Stimulated activated CD4-positive, alpha-beta T cell treated with anti-CD3 and anti-CD28 coated beads, TNF-alpha, amount 100 ng/mL, for 1 hour (primary cell): Measurements from ENCODE around the gene ABI3BP.

Experiments used
- DNase-seq, 3 donors: peaks; one replicate each; pipeline ENCODE4 v3.0.0-alpha.2; 2020; ENCODE audit warnings: low read depth in 3 of 3, low spot score in 1 of 3

Gene ABI3BP

DNA sequence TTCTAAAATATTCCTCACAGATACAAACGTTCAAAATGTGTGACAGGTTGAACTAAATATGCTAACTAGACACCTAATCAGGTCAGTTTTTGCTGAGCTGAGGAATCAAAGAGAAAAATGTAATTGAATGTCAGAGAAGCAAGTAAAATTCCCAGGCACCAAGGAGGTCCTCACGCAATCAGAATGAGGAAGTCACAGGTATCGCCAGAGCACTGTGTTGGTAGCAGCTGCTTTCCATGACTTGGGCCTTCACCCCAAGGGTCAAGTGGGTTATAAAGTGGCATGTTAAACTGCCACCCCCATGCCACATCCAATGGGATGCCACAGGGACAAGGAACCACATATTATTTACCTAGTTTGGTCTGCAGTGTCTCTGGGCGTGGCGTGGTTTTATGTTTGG is 158.9 kb downstream of the ABI3BP start:
- no peak for DNase-seq

DNA sequence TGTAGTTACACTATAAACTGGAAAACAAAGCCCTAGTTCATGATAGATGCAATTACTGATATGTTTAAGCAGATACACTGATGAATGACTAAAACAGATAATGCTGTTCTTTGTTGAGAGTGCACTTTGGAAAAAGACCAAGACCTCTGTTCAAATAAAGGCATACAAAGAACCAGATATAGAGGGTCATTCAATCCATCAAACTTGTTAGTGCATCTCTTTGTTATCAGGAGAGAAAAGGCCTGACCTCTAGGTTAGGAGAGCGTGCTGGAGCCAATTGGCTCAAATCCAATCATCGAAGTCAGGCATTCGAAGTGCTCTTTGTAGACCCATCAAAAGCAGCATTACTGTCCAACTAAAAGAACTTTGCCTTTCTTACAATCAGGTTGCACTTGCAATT is 159.7 kb downstream of the ABI3BP start:
- DNase-seq, result no peak

DNA sequence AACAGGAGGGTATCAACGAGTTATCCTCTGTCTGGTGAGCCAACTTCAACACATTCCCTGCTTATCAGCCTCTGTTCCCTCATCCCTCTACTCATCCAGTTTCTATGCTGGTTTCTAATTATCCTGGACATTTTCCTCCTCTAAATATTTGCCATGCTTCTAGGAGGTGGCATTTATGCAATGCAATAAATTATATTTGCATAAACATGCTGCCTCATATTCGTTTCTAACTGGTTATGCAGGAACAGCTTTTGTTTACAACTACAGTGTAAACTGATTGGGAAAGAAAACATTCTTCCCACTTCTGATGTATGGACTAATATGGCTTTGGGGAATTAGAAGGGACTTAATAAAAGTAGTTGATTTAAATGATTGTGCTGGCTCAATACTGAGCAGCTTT is 161.6 kb downstream of the ABI3BP start:
- DNase-seq, result no peak

DNA sequence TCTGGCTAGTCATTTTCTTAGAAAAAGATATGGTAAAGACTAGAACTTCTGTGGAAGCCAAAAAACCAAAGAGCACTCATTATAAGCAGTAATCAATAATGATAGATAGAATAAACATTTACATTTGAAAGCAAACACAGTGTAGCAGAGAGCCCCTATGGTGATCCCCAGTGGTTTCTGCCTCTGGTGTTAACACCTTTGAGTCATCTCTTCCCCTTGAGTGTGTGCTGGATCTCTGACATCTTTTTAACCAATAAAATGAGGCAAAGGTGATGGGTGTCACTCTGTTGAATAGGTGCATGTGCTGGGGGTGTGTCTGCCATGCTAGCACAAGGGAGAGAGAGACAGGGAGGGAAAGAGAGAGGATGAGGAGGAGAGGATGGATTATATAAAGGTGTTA is 162.3 kb downstream of the ABI3BP start:
- DNase-seq, result no peak

DNA sequence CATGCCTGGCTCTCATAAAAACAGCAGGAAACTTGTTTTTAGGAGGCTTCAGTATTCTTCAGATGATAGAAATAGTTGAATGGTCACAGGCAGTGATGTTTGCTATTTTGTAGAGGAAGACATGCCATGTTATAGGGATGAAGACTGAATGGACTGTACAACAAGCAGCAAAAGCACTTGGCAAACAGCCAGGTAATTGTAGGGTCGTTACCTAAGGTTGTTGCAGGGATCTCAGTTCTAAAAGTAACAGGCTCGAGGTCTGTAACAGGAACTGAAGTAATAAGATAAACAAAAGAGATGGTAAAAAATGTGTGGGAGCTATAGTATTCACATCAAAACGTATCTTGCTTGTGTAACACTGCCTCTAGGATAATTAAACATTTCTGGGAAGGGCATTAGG is 167.6 kb downstream of the ABI3BP start:
- DNase-seq, result no peak

DNA sequence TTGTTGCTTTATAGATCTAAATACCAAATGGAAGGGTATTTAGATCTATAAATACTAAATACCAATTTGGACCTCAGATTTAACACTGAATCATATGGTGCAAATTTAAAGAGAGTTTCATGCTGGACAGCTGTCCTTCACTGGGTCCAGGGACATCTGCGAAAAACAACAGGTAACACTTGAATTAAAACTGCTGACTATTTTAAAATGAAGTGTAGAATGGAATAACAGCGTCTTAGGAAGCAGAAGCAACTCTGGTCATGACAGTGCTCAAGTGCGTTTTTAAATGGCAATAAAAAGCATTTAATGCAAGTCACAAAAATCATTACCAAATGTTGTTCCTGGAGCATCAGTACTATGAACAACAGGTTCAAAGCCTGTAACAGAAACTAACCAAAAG is 177.6 kb downstream of the ABI3BP start:
- DNase-seq, result no peak

DNA sequence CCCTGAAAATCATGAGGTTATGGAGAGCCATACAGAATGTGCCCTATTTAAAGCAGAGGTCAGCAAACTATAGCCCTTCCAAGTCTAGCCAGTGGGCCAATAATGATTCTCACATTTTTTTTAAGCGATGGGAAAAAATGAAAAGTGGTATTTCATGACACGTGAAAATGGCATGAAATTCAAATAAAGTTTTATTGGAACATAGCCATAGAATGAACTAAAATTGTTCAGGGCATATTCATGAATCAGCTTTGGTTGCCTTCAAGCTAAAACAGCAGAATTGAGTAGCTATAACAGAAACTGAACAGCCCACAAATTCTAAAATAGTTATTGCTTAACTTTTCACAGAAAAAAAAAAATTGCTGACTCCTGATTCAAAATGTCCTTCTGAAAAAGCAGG is 179.4 kb downstream of the ABI3BP start:
- DNase-seq, result no peak

DNA sequence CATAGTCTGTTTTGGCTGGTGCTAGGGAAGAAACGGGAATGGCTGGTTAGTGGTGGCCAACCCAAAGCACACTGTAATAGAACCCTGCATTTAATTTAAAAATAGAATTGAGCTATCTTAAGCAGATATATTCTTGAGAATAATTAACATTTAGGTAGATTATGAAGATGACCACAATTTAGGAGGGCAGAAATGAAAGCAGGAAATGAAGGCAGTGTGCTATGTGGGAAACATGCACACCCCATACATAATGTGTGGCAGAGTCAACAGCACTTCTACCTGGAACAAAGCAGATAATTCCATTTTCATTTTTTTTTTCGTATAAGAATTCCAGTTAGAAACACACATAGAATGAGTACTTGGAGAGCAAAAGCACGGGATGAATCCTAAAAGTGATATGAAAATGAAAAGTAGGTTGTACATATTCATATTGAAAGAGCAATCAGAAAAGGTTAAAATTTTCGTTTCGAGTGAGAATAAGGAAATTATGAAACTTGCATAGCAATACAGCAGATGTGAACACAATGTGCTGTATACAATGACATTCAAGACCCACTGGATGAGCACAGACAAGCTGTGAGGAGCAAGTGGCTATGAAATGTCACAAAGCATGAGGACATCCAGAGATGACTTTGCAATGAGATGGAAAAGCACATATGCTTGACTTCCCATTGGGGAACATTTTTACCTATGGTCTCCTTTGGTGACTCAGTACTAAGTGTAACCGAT is 181.3 kb downstream of the ABI3BP start:
- DNase-seq, result no peak

DNA sequence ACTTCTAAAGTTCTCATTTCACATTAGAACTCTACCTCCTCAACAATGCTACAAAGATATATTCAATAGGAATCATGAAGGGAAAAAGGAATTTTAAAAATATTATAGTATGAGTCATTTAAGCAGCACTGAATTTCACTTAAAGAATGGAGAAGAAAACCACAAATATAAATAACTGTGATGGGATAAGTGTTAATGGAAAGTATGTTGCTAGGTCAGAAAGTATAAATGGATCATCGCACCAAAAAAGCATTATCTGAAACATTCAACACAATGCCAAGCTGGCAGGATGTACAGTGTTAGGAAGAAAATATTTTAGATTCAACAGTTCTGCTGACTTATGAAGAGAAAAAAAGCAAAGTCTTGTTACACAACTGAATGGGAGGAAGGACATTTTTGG is 182.6 kb downstream of the ABI3BP start:
- no peak for DNase-seq

DNA sequence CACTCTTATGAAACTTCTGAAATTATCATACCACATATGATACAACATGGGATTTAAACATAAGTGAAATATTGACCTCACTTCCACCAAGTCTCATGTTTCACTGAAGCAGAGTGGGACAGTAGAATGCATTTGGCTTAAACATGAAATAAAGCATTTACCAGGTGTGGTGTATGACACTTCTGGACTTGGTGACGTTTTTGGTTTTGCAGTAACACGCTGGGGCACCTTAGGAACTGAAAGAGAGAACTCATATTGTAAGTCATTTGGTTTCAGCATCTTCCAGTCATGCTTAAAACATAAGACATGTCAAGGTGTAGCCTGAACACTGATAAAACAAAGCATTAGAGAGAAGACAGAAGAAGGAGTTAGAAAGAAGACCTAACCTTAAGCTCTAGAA is 188.6 kb downstream of the ABI3BP start:
- DNase-seq, result no peak

DNA sequence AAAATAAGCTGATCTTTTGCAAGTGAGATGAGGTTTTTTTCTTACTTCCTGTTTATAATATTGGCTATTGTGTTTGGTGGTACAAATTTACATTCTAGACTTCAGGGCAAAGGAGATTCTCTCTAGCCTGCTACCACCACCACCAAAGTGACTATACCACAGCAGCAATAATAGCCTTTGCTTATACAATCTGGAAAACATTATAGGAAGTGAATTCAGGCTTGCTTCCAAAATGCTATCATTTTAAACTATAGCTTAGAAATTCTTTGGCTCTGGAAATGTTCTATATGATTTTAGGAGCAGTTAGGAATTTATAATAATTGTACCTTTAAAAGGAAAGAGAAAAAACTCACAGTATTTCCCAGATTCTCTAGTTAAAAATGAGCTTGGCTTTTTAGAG is 189.5 kb downstream of the ABI3BP start:
- DNase-seq, result no peak

DNA sequence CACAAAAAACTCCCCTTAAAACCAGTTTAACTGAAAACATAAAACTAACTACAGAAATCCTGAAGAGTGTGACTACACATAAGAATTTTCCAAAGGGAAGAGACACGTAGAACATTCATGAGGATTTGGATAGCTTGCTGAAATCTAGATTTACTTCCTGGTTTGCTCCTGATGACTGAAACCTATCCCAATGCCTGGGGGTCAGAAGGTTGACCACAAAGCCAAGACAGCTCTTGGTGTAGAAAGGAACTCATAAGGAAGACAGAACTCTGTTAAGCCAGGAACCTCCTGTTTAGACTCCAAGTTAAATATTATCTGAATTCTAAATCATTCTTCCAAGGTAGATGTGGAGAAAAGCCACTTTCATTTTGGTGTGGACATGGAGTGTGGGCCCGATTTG is 191.1 kb downstream of the ABI3BP start:
- DNase-seq, result no peak

DNA sequence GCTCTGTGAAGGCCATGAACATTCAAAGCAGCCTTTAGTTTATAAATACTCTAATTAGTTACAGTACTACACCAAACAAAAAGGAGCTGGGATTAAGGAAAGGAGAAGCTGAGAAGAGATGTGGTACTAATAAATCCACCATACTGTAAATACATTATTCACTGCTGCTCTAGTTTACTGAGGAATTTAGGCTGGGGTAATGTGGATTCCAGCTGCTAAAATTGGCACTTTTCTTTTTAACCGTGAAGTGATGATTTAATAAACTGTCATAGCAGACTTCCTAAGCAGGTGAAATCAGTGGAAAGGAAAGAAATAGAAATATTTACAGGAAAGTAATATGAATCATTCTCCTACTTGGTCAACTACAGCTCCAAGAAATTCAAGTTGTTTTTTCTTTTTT is 195.2 kb downstream of the ABI3BP start:
- no peak for DNase-seq

DNA sequence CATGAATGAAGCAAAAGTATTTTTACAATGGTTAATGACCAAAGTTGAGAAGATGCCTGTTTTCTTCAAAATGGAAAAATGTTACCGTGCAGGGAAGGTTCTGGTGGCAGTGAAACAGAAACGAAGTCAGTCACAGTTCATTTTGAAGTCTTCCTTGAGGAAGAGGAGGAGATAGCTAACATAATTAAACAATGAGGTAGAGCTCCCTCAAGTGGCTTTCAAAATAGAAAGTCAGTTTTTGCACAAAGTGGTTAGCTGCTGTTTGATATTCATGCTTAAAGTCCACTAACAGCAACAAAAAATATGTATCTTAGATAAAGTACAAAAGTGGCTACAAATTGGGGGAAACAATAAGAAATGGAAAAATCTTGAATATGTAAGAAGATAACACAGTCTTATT is 196.7 kb downstream of the ABI3BP start:
- DNase-seq, result no peak

DNA sequence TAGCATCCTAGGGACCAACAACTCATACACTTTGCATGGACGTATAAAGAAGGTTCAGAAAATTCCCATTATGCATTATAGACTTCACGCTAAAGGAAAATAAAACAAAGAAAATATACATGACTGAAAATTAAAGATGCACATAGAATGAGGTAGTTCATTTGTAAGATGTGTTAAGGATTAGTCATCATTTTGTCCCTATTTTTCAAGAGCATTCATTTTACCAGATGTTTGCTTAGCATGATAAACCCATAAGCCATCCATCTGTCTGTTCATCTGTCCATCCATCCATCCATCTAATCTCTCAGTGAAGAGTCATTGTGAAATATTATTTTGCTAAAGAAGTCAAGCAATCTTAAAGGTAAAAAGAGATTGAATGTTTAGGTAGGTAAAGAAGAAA is 203.6 kb downstream of the ABI3BP start:
- no peak for DNase-seq

DNA sequence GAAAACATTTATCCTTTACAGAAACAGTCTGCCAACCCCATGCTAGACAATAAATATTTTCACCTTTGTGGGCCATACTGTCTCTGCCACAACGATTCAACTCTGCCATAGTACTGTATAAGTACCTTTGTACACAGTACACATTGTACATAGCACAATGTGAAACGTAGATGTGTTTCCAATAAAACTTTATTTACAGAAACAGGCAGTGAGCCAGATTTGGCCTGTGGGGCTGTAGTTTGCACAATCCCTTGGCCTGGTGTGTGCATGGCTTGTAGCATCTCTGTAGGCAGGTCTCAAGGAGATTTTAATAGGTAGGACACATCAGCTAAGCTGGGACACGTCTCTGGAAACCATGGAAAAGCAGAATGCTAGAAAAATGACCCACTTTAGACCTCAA is 209.6 kb downstream of the ABI3BP start:
- no peak for DNase-seq

DNA sequence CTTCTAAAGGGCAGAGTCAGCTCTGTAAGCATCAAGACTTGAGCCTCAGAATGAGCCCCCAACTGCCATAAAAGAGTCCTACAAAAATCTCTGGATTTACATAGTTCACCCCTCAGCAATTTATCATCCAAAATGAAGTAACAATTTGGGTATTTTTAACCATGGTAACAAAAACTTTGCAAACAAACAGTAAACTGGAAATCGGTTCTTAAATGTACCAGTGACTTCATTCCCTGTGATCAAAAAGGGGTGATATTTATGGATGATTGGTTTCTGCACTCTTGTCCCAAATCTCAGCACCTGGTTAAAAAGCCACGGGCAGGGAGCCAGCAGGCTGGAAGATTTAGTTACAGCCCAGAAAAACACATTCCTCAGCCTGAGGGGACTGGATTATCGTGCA is 210.3 kb downstream of the ABI3BP start:
- no peak for DNase-seq

DNA sequence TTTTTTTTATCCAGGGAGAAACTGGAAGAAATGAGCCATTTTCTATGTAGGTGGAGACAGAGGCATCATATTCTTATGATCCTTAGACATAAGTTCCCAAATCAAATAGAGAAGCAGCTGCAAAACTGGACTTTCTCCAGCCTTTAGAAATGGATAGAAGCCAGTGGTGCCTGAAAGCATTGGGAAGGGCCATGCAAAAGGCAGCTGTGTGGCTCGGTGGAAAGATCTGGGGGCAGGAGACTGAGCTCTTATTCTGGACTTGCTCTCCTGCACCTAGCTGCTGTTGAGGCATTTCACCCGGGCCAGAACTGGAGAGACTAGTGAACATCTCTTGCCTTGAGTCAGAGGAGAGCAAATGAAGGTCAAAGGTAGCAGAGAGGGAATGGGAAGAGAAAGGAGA is 210.9 kb downstream of the ABI3BP start:
- DNase-seq, result no peak

DNA sequence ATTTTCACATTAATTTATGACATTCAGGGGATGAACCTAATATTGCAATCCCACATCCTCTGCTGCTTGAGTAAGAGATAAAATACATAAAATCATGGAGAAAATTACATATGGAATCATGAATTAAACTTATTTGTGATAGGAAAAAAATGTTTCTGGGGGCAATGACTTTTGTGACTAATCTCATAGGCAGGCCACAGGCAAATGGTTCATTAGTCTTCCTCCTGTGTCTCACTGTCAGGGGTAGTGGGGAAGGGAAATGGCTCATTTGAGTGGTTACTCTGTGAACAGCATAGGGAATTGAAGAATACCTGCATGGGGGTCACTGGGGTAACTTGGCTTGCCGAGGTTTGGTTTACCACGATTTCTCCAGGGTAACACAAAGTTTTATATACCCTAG is 211.9 kb downstream of the ABI3BP start:
- no peak for DNase-seq

DNA sequence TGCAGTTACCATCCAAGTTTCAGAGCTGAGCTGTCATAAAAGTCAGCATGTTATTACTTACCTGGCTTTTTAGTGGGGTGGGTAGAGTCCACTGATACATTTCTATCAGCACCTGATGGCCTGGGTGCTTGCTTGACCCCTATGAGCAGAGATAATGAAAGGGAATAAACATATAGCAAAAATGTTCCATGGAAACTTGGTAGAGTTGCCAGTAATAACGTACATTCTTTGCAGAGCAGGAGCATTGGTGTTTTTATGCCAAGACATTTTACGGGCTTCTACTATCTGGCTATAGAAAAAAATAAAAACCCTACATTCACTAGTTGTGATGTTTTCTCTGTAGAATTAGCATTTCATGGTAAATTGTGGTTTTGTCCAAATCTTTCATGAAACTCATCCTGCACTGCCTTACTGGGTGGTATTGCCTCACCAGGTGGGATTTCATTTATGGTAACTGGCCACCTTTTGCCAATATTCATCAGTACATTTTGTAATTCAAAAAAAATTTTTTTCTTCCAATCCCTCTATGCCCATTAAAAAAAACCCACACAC is 213.1 kb downstream of the ABI3BP start:
- no peak for DNase-seq

DNA sequence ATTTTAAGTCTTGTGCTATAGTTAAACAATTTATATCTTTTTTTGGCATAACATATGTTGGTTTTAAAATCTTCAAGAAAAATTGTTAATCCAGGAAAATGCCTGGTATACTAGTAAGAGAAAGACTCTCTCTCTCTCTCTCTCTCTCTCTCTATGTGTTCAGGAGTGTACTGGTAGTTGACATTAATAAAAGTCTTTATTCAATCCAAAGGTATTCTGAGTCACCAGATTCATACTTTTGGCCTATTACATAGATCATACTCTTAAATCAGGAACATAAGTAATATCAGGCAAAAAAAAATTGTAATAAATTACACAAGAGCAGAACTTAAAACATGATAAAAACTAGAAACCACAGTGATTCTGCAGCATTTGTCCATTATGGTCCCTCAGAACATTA is 213.7 kb downstream of the ABI3BP start:
- no peak for DNase-seq

DNA sequence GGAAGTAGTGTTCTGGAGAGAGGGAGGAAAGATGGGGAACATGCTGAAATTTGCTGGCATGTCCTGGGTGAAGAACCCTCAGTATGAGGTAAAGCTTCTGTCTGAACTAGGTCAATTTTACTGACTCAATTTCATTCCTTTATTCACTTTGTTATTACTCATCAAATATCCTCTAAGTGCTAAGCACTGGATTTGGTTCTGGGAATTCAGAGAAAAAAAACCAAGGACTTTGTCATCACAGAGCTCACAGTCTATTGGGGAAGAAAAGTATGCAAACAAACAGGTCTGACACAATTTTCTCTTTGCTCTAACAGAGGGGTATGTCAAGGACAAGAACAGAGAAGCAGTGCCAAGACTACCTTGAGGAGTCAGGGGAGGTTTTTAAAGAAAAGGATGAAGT is 215.9 kb downstream of the ABI3BP start:
- no peak for DNase-seq

DNA sequence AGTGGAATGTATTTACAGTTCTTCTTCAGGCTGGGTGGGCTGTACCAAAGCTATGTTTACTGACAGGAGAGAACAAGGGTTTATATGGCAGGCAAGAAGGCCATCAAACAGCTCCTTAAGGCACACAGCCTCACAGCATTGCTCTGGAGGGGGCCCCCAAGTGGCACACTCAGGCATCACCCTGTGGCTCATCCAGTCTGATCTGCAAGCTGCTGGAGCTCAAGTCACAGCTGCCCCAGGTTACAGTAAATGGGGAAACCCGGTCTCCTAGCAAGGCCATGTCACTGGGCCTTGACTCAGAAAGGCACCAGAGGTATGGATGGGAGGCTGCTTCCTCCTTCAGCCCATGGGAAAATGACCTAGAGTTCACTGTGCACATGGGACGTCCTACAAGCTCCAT is 216.5 kb downstream of the ABI3BP start:
- no peak for DNase-seq
